HUDEP-2 (cell line): ENCODE data around the gene OPA3.

Source experiments
- DNase-seq, 76 experiments: peaks; one replicate each; lab custom pipeline; 2025; ENCODE audit not compliant: unreplicated experiment in 76 of 76; lab: John Stamatoyannopoulos, UW

OPA3 gene

GRCh38 chr19:45599286-45599685 is 14.7 kb upstream of the OPA3 start:
- DNase-seq, result no peak

- DNase-seq, result peak in 1 of 76 experiments; percentile 25
Measured at GRCh38 chr19:45598267-45599001, 13.8 kb upstream of the OPA3 start.

DNA sequence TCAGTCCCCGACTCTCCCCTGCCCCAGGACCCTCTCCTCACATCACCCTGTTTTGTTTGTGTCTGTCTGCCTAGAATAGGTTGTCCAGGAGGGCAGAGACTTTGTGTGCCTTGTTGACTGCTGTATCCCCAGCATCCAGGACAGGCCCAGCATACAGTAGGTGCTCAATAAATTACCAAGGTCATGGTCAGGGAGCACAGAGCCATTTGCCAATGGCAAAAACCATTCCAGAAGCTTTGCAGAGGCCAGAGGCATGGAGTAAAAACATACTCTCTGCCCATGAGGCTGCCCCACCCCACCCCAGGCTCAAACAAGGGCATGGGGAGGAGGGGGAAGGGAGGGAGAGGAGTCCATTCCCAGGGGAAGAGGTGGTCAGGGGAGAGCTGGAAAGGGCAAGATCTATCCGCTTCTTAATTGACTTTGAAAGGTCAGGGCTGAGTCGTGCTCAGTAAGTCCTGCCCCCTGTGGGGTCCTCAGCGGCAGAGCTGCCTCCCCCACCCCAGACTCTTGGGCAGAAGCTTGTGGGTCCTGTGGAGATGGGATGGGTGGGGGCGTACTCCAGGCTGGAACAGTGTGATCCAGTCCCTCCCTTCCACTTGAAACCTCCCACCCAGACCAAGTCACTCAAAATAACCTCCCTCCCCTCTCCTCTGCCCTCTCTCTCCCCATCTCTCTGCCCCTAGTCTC is 13.0 kb upstream of the OPA3 start:
- DNase-seq, result no peak

- DNase-seq, result no peak
Measured at GRCh38 chr19:45595814-45596213, 11.2 kb upstream of the OPA3 start.

DNA sequence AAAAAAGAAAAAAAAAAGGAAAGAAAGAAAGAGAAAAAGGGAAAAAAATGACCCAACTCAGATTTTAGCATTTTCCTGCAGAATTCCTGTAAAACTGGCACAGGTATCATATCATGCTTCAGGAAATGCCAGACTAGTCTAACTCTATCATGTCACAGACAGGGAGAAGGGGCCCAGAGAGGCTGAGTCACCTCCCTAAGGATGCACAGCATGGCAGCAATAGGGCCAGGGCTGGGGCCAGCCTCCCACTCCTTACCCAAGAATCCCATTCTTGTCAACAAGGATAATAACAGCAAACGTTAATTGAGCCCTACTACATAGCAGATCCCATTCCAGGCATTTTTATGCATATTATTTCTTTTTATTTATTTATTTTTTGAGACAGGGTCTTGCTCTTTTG is 8.9 kb upstream of the OPA3 start:
- no peak for DNase-seq

DNA sequence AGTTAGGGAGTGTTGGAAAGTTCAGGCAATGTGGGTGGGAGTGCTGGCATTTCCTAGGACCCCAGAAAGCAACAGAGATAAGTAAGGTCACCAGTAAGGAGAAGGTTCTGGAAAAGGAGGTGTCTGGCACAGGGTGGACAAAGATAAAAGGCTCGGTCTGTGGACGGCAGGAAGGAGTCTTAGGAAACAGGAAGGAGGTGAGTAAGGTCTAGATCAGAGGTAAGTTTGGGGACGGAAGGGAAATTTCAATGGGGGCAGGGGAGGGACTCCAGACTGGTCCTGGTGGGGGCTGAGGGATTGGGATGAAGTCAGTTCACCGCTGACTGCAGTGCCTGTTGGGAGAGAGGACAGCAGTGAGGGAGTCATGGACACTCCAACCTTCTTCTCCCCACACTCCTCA is 7.8 kb upstream of the OPA3 start:
- no peak for DNase-seq

GRCh38 chr19:45591638-45592005 is 7.0 kb upstream of the OPA3 start:
- no peak for DNase-seq

- peak in 50 of 76 experiments; percentile 9 to 67 (median 50) for DNase-seq
Measured at GRCh38 chr19:45591004-45591637, 6.5 kb upstream of the OPA3 start.

GRCh38 chr19:45590300-45591003 is 5.8 kb upstream of the OPA3 start:
- no peak for DNase-seq

DNA sequence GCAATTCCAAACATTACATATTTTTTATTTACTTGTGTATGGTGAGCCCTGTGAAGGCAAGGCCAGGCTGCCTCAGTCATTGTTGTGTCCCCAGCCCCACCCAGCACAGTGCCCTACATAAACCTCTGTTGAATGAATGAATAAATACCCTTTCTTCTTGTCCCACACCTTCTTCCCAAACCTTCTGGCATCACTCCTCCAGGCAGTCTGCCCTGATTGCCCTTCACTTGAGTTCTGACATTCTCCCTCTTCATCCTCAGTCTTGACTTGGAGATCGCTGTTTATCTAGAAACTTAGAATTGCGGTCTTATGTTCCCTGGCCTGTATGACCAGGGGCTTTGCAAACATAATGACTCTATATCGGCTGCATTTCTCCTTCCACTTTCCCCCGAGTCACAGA is 5.2 kb upstream of the OPA3 start:
- DNase-seq, result no peak

GRCh38 chr19:45587873-45588272 is 3.3 kb upstream of the OPA3 start:
- DNase-seq, result no peak

GRCh38 chr19:45585158-45585577 is 566 bp upstream of the OPA3 start:
- DNase-seq, result no peak

- DNase-seq, result no peak
Measured at GRCh38 chr19:45581576-45581975, 3.0 kb downstream of the OPA3 start.

- no peak for DNase-seq
Measured at GRCh38 chr19:45578861-45579260, 5.7 kb downstream of the OPA3 start.

DNA sequence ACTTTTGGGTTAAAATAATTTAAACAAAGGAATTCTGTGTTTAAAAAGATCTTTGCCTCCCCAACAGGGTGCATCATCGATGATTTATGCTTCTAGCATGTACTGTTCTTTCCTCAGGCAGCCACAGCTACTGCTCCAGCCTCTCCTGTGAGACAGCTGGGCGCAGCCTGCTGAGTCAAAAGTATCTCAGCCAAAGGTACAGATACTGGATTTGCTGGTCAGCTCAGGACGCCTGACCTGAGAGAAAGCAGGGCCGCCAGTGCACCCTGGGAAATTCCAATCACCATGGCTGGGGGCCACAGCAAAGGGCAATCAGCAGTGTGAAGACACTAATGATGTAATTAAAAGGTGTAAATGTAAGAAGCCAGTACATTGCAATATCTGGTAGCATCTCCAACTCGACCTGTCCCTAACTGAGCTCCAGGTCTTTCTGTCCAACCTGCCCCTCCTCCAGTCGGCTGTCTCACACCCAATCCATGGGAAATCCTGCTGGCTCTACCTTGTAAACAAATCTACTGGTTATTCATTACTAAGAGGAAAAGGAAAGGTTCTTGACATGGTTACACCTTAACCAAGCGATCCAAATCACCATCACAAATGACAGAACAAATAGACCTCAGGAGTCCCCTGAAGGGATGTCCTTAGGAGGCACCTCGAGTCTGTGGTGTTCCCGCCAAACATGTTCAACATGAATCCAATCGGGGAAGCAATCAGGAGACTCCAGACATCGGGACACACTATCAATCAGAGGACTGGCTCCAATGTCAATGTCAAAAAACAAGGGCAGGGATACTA is 7.3 kb downstream of the OPA3 start:
- peak in 1 of 76 experiments; percentile 28 for DNase-seq

GRCh38 chr19:45576682-45577081 is 7.9 kb downstream of the OPA3 start:
- no peak for DNase-seq

DNA sequence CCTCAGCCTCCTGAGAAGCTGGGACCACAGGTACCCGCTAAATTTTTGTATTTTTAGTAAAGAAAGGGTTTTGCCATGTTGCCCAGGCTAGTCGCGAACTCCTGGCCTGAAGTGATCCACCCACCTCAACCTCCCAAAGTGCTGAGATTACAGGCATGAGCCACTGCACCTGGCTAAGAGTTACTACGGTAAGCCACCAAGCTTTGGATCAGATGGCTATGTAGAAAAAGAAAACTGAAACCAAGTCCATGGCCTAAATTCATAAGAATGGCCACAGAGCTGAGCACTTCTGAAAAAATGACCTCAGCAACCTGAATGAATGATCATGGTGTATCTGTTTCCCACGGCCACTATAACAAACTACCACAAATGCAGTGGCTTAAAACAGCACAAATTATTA is 9.4 kb downstream of the OPA3 start:
- DNase-seq, result no peak

DNA sequence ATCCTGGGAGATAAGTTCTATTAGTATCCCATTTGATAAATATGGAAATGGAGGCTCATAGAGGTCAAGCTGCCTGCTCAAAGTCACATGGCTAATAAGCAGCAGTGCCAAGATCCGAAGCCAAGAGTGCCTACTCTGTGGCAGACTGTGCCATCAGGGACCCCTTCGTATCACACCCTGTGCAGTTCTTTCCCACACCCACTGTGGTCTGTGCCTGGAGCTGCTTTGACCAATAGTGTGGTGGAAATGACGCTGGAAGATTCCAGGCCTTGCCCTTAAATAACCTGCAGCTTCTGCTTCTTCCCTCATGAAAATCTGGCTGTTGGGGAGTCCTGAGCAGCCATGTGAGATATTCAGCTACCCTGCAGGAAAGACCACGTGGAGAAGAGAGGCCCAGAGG is 10.1 kb downstream of the OPA3 start:
- no peak for DNase-seq

- DNase-seq, result no peak
Measured at GRCh38 chr19:45571457-45572220, 13.0 kb downstream of the OPA3 start.
